GM23248 (cell line): ENCODE results near the gene RASA3.

Experiments used
- EZH2 ChIP-seq: fragments of 200-600 bp; sonication (generic); IDR thresholded peaks from 2 replicates; pipeline ENCODE4 v1.6.1; 2018; ENCODE audit warnings: antibody characterized with exemption, mild to moderate bottlenecking; ENCODE audit not compliant: insufficient read depth, poor library complexity, severe bottlenecking
- EZH2phosphoT487 ChIP-seq: fragments of 200-600 bp; sonication (generic); IDR thresholded peaks from 2 replicates; pipeline ENCODE4 v1.6.1; 2018; ENCODE audit warnings: antibody characterized with exemption, moderate library complexity, mild to moderate bottlenecking, low read depth; ENCODE audit not compliant: insufficient read depth

DNA sequence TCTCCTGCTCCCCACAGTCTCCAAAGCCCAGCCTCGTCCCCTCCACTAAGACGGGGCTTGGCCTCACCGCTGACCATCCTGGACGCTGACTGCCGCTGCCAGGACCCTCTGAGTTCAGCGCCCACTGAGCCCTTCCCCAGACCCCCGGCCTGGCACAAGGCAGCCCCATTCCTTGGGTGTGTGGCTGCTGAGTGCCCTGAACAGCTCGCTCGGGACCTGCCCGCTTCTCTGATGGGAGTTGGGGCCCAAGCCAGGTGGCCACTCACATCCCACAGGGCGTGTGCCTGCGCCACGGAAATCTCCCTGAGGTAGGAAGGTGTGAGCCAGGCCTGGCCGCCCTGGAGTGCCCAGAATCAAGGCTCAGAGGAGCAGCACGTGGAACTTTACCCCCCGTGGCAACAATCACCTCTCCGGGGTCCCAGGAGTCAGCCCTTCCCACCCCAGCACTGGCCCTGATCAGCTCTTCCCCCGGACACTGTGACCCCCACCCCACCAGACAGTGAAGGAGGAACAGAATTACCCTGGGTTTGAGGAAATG, 179.4 kb downstream of the RASA3 start:
- TF ChIP-seq EZH2 = no peak
- TF ChIP-seq EZH2phosphoT487 = no peak
